K562 (cell line): ENCODE results near the gene GMDS. TPM values are rescaled to one million over a fixed set of nuclear protein-coding genes. Genes with fewer than 3 reads are reported as not detected.

Source experiments
- ARID4B ChIP-seq: sonication (generic); formaldehyde crosslinking; IDR thresholded peaks from 2 replicates; pipeline ENCODE4 v1.8.0; 2022; ENCODE audit warnings: mild to moderate bottlenecking, missing genetic modification reagents
- HMBOX1 ChIP-seq: sonication (generic); IDR thresholded peaks from 2 replicates; pipeline ENCODE4 v1.6.1; 2016
- HOXB6 ChIP-seq: fragments of 250-450 bp; sonication (Bioruptor Pico); IDR thresholded peaks from 2 replicates; pipeline ENCODE4 v1.5.1; 2022; ENCODE audit warnings: mild to moderate bottlenecking, borderline replicate concordance
- NRF1 ChIP-seq, 2 experiments: fragments of 450-650 bp; IDR thresholded peaks in 1 of 2; conservative IDR thresholded peaks in 1 of 2; 2 replicates each; pipeline ENCODE4 v1.6.1; 2014; ENCODE audit warnings: mild to moderate bottlenecking in 2 of 2
- PHF21A ChIP-seq: fragments of 450-650 bp; IDR thresholded peaks from 2 replicates; pipeline ENCODE4 v1.6.1; 2017; ENCODE audit warnings: low read depth, borderline replicate concordance
- ZFP36 ChIP-seq: fragments of 150-350 bp; IDR thresholded peaks from 2 replicates; pipeline ENCODE4 v1.6.1; 2018; ENCODE audit warnings: low read length, low read depth; ENCODE audit not compliant: partially characterized antibody
- ZNF785 ChIP-seq: fragments of 250-450 bp; sonication (Bioruptor Pico); IDR thresholded peaks from 2 replicates; pipeline ENCODE4 v1.4.0; 2020; ENCODE audit warnings: mild to moderate bottlenecking
- polyA plus RNA-seq, 8 experiments: library from polyadenylated mRNA; depleted of rRNA in 4 of 8; stranded (reverse) in 5 of 8; unstranded in 3 of 8; fragments of >200 nt; fragmentation: Nextera tagmentation in 2 of 8; fragmentation: Illumina TruSeq in 1 of 8; extraction: Ambion mirVana in 2 of 8; extraction: Trizol in 1 of 8; gene quantifications; 2 replicates each; pipeline versions ENCODE4 v1.2.1 to v1.2.3, GENCODE V29; 2011 to 2014; ENCODE audit warnings: inconsistent platforms in 1 of 8, missing spikeins in 1 of 8
- total RNA-seq, 7 experiments: library from RNA; depleted of rRNA in 6 of 7; stranded (reverse); fragments of >200 nt in 6 of 7; fragmentation: Illumina TruSeq in 2 of 7; extraction: Trizol in 2 of 7; gene quantifications; 2 replicates each; pipeline versions ENCODE4 v1.2.1 to v1.2.3, GENCODE V29; 2011 to 2021; ENCODE audit warnings: low replicate concordance in 1 of 7

Gene GMDS
- total and polyA plus RNA-seq, 9 of the 15 experiments (the other 6 are each of a cell fraction or from before 2014, with no cell fraction given): 0.48 to 31.8 (median 13.4) TPM

GRCh38 chr6:2208468-2208867, 36.9 kb downstream of the GMDS start (continued):
- TF ChIP-seq HMBOX1: no peak
- TF ChIP-seq PHF21A: no peak
- TF ChIP-seq ZNF785 (CRISPR knock-in tag): no peak
- TF ChIP-seq NRF1 (conservative IDR thresholded peaks at IDR 0.05 in 1 of 2, IDR thresholded peaks at IDR 0.05 in 1 of 2): no peak
- no peak for TF ChIP-seq ZFP36
- no peak for TF ChIP-seq ARID4B
- TF ChIP-seq HOXB6 (CRISPR knock-in tag): no peak
